DMS114 treated with DMSO at 0.1 percent for 48 hours (cell line): Measurements from ENCODE around the gene CAMTA2.
"Not testable (repeated sequence)": the region's sequence is repeated elsewhere in the genome, so short reads cannot be mapped to it uniquely, and the experiment has no call there.

Source experiments
- DNase-seq: peaks from one replicate; lab custom pipeline; 2025; ENCODE audit not compliant: unreplicated experiment; lab: John Stamatoyannopoulos, UW

Gene CAMTA2, protein sequence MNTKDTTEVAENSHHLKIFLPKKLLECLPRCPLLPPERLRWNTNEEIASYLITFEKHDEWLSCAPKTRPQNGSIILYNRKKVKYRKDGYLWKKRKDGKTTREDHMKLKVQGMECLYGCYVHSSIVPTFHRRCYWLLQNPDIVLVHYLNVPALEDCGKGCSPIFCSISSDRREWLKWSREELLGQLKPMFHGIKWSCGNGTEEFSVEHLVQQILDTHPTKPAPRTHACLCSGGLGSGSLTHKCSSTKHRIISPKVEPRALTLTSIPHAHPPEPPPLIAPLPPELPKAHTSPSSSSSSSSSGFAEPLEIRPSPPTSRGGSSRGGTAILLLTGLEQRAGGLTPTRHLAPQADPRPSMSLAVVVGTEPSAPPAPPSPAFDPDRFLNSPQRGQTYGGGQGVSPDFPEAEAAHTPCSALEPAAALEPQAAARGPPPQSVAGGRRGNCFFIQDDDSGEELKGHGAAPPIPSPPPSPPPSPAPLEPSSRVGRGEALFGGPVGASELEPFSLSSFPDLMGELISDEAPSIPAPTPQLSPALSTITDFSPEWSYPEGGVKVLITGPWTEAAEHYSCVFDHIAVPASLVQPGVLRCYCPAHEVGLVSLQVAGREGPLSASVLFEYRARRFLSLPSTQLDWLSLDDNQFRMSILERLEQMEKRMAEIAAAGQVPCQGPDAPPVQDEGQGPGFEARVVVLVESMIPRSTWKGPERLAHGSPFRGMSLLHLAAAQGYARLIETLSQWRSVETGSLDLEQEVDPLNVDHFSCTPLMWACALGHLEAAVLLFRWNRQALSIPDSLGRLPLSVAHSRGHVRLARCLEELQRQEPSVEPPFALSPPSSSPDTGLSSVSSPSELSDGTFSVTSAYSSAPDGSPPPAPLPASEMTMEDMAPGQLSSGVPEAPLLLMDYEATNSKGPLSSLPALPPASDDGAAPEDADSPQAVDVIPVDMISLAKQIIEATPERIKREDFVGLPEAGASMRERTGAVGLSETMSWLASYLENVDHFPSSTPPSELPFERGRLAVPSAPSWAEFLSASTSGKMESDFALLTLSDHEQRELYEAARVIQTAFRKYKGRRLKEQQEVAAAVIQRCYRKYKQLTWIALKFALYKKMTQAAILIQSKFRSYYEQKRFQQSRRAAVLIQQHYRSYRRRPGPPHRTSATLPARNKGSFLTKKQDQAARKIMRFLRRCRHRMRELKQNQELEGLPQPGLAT

DNA sequence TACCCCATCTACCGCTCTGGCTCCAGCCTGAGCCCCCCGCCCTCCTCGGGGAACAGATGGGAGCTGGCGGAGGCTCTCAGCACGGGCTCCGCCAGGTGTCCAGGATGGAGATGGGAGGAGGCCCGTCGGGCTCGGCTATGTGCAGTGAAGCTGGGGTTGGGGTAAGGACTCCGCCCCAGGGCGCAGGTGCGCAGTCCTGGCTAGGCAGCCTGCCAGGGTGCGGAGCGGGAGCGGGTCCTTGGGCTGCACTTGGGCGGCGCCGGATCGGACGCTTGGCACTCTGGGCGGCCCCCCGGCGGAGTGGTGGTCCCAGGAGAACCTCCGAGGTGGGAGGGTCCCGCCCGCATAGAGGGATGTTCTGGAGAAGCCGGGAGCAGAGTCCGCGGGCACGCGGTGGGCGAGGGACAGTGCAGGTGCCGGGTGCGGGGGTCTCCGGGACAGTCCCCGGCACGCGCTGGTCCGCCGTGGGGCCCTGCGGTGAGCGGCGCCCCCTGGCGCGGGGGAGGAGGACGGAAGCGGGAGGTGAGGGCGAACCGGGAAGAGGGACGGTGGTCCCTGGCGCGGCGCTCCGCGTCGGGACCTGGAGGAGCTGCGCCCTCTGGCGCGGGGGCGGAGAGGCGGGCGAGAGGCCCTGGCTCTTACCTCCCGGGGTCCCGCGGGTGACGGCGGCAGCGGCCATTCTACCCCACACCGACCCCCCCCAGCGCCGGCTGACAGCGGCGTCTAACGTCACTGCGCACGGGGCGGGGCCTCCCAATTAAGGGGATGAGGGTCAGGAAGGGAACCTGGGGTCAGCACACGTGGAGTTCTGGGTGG is at the start of gene CAMTA2:
CAMTA2 (minus strand) TSS at position 725 of the 816 bp plus-strand sequence. CDS start 1,453 bp downstream, outside the sequence.
- peak; percentile 61 for DNase-seq

DNA sequence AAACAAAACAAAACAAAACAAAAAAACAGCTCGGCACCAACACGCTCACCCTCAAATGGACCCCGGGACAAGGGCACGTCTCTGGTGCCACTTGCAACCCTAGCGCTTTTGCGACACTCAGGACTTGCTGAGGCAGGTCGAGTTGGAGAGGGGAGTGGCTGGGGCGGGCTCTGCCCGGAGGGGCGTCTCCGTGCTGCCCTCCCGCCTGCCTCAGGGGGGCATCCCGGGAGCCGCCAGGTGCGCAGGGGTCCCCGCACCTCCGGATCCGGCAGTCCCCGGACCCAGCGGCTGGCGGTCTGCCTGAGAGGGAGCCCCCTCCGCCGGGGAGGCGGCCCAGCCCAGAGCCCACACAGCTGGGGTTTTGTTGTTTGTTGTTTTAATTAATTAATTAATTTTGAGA is 47.8 kb upstream of the CAMTA2 start, which contains the start of gene SLC52A1:
SLC52A1 (minus strand) TSS at position 112 of the 400 bp plus-strand sequence. CDS start 820 bp downstream, outside the sequence.
- DNase-seq = no peak

DNA sequence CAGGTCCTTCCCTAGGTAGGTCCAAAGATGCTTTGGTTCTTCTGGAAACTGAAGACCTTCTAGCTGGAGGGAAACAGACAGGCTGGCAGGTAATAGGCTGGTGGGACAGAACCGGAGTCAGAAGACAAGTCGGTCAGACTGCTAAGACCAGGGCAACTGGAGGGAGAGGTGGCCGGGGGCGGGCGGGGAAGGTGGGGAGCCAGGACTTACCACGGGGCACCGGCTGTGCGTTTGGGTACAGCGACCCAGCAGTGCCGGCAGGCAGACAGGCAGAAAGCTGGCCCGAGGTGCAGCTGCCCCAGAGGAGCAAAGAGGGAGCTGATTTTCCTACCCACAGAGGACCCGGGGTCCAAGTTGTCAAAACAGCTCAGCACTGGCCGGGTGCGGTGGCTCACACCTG is 47.2 kb upstream of the CAMTA2 start:
- no peak for DNase-seq

DNA sequence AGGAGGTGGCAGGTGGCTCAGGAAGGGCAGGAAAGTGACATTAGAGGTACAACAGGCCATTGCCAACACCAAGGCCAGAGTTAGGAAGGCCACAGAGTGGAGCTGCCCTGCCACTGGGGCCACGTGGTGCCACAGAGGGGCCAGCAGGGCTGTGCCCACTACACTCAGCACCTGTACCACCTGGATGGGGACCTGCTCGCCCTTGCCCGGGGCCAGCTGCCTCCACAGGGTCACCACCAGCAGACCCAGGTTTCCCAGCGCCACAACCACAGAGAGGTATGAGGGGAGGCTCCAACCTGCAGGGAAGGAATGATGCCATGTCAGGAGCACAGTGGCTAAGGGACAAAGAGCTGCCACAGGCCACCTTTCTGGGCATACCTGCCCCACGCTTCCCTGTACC is 46.6 kb upstream of the CAMTA2 start:
- no peak for DNase-seq

DNA sequence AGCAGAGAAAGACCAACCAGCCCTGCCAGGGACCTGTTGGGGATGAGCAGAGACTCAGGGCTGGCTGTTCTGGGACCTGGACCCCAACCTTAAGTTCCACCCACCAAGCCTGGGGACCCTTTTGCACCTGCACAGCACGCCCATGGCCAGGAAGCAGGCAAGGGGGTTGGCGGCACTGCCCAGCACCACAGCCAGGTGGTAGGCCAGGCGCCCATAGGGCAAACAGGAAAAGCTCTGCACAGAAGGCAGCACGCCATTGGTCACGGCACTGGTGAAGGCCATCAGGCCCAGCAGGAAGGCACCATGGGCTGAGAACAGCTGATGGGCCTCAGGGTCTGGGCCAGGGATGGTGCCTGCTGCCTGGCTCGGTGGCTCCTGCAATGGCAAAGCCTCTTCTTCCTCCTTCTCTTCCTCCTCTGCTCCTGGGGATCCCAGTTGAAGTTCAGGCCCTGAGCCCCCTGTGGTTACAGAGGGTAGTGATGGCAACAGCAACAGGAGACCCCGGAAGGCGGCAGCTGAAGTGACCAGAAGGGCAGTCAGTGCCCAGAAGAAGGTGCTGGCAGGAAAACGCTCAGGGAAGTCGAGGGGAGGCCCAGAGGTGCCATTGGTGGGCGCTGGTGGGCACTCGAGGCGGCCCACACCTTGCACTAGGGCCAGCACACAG is 46.0 kb upstream of the CAMTA2 start:
- no peak for DNase-seq

DNA sequence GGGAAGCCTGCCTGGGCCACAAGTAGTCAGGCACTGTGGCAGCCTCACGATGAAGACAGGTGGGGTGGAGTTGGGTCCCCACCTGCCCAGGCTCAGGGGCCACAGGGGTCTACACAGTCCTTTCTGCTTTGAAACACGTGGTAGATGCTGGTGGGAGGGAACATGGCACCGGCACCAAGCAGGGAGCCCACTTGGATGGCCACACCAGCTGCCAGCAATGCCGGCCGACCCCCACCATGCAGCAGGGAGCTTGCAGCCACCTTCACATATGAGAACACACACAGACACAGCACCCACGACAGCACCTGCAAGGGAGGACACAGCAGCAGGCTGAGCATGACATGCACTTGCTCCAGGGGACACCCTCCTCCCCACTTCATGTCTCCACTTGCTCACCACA is 45.4 kb upstream of the CAMTA2 start:
- no peak for DNase-seq

DNA sequence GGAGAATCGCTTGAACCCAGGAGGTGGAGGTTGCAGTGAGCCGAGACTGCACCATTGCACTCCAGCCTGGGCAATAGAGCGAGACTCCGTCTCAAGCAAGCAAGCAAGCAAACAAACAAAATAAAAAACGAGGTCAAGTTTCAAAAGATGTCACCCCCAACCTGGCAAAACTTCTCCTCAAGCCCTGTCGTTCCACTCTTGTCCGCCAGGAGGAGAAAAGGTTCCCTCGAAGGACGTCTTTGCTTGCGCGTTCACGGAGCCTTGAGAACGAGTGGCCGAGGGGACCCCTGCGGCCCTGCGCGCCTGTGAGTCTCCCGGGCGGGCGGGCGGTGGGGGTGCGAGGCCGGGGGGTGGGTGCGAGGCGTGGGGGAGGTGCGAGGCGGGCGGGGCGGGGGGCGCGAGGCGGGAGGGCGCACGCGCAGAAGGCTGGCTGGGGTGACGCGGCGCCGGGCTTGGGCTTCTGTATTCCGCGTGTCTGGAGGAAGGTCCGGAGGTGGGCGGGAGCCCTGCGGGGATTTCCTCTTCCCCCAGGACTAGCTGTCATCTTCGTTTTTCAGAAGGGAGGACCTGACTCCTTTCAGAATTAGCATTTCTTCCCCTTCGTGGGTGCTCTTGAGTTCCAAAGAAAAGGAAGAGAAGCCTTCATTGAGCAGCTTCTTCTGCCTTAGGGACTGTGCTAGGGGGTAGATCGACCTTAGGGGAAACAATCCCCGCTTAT is 44.0 kb upstream of the CAMTA2 start:
- peak; percentile 66 for DNase-seq

DNA sequence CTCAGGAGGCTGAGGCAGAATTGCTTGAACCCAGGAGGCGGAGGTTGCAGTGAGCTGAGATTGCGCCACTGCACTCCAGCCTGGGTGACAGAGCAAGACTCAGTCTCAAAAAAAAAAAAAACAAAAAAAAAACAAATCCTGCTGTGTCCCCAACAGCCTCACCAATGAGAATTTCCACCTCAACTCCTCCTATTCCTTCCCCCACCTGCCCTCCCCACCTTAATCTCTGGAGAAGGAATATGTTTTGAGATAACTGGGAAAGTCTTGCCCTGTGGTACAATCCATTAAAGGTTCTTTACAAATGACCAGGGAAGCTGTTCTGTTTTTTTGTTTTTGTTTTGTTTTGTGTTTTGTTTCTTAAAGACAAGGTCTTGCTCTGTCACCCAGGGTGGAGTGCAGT is 42.7 kb upstream of the CAMTA2 start:
- not testable (repeated sequence) for DNase-seq

DNA sequence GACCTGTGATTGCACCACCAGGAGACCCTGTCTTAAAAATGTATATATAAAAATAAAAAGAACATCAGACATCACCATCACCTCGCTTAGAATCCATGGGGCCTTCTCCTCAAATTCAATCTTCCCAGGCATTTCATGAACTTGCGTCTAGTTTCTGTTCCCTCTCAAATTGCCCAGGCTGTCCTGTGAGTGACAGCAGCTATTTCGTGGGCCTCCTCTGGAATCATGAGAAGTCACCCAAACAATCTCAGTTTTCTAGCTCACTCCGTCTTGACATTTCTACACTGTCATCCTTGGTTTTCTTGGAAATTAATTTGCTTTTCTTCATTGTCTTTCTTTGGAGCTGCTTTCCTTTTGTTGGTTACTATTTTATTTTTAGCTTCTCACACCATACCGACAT is 40.4 kb upstream of the CAMTA2 start:
- DNase-seq = no peak

DNA sequence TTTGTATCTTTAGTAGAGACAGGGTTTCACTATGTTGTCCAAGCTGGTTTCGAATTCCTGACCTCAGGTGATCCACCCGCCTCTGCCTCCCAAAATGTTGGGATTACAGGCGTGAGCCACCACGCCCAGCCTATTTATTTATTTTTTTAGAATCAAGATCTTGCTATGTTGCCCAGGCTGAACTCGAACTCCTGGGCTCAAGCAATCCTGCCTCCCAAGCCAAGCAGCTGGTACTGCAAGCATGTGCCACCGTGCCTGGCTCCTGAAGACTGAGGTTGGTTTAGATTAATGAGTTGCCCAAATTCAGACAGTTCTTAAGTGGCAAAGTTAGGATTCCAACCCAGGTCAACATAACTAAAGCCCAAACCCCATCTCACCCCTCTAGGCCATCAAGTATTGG is 39.8 kb upstream of the CAMTA2 start:
- DNase-seq = no peak

DNA sequence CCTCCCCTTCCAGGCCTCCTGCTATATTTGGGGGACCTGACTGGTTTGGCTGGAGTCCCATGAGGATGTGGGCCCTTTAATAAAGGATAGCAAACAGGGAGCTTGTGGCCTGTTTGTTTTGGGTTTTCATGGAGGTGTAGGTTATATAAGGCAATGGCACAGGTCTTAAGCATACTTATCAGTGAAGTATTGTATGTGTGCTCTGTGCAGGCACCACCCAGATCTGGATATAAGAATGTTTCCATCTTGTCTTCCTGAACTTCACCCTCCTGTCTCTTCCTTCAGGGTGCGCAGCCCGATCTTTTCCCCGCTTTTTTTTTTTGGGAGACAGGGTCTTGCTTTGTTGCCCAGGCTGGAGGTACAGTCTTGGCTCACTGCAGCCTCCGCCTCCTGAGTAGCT is 37.1 kb upstream of the CAMTA2 start:
- DNase-seq = no peak

DNA sequence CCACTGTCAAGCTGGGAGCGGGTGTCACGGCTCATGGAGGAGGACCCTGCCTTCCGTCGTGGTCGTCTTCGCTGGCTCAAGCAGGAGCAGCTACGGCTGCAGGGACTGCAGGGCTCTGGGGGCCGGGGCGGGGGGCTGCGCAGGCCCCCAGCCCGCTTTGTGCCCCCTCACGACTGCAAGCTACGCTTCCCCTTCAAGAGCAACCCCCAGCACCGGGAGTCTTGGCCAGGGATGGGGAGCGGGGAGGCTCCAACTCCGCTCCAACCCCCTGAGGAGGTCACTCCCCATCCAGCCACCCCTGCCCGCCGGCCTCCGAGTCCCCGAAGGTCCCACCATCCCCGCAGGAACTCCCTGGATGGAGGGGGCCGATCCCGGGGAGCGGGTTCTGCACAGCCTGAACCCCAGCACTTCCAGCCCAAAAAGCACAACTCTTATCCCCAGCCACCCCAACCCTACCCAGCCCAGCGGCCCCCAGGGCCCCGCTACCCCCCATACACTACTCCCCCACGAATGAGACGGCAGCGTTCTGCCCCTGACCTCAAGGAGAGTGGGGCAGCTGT is 36.2 kb upstream of the CAMTA2 start:
- DNase-seq = no peak

DNA sequence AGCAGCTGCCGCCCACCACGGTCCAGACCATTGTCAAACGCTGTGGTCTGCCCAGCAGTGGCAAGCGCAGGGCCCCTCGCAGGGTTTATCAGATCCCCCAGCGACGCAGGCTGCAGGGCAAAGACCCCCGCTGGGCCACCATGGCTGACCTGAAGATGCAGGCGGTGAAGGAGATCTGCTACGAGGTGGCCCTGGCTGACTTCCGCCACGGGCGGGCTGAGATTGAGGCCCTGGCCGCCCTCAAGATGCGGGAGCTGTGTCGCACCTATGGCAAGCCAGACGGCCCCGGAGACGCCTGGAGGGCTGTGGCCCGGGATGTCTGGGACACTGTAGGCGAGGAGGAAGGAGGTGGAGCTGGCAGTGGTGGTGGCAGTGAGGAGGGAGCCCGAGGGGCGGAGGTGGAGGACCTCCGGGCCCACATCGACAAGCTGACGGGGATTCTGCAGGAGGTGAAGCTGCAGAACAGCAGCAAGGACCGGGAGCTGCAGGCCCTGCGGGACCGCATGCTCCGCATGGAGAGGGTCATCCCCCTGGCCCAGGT is 34.8 kb upstream of the CAMTA2 start:
- no peak for DNase-seq

DNA sequence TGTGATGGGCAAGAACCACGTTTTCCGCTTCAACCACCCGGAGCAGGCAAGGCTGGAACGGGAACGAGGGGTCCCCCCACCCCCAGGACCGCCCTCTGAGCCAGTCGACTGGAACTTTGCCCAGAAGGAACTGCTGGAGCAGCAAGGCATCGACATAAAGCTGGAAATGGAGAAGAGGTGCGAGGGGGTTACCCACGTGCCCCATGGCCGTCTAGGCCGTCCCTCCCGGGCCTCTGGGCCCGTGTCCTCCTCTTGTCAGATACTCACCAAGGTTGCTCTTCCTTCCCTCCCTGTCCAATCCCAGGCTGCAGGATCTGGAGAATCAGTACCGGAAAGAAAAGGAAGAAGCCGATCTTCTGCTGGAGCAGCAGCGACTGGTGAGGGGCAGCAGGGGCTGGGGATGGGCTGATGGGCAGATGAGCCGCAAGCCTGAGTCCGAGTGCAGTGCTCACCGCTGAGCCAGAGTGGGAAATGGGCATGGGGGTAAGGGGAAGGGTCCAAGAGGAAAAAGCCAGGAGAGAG is 33.1 kb upstream of the CAMTA2 start:
- DNase-seq = no peak

DNA sequence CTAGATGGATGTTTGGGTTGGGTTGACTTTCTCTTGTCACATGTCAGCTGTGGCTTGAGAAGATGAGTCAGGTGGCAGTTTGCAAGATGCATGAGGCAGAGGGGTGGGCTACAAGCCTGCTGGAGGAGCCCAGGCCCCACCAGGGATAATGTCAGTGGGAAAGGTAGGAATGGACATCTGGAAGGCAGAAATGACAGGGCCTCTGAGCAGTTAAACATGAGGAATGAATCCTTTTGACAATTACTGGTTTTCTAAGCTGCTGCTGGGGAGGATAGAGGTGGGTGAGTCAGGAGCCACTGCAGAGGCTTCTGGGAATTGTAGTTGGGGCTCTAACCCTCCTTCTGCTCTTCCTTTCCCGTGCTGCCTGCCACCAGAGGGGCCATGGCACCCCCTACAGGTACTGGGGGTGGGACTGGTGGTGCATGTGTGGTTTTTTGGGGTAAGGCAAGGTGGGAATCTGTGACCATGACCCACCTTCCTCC is 32.0 kb upstream of the CAMTA2 start:
- no peak for DNase-seq

DNA sequence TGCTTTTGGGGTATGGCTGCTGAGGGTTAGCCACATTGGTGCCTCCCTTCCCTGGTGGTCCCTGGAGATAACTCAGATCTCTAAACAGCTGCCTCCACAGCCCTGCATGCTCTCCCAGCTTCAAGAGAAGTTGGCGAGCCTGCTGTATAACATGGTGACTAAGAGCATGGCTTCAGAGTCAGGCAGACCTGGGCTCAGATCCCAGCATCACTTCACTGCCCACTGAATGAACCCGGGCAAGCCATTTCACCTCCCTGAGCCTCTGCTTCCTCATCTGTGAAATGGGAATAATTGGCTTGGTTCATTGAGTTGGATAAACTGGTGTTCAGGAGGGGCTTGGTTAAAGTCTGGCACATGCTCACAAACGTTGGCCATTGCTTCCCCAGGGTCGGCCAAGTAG is 26.9 kb upstream of the CAMTA2 start:
- DNase-seq = no peak

DNA sequence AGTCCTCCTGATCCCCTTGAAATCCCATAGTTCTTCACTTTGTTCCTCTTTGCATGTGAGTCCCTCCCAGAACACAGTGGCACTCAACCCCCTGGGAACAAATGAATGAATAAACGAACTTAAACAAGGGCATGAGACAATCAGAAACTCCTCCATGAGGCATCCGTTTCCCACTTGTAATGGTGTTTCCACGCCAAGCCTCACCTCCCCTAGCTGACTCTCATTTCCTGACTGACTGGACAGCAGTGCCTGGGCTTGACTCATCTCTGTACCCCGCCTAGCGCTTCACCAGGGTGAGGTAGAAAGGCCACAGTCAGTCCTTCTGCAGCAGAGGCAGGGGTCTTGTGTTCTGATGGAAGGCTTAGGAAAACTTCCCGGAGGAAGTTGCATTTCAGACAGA is 24.5 kb upstream of the CAMTA2 start:
- no peak for DNase-seq

DNA sequence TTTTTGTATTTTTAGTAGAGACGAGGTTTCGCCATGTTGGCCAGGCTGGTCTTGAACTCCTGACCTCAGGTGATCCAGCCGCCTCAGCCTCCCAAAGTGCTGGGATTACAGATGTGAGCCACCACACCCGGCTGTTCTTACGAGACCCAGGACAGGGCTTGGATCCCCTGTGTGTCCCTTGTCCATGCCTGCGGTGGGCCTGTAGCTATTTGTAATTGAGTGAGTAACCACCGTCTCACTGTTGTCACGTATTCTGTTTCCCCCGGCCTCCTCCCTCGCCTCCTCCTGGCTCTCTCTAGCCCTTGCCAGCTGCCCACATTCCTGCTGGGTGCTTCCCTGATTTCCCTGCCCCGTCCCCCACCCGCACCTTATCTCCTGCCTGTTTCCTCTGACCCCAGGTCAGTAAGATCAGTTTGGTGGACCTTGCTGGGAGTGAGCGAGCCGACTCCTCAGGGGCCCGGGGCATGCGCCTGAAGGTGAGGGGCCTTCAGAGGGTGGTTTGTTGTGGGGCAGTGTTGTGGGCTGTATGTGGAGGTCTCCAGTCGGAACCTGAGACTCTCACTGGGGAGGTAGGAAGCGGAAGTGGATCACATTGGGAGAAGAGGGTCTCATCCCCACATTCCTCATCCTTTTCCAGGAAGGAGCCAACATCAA is 15.9 kb upstream of the CAMTA2 start:
- DNase-seq = no peak
